Activated CD4-positive, alpha-beta T cell treated with anti-CD3 and anti-CD28 coated beads, Interleukin-2, amount 10 ng/mL, durations not matched to agents 7 days and 5 days (primary cell): ENCODE data around the gene IL17RA. TPM values are rescaled to one million over a fixed set of nuclear protein-coding genes. Genes with fewer than 3 reads are reported as not detected.

Source experiments
- CTCF ChIA-PET: fragments of 350-600 bp; sonication (Branson Sonifier 250); formaldehyde crosslinking; loops from one replicate; lab custom pipeline; 2021; ENCODE audit warnings: antibody characterized with exemption; lab: Charles Lee
- POLR2A ChIA-PET: fragments of 350-600 bp; sonication (Branson Sonifier 250); formaldehyde crosslinking; loops from one replicate; lab custom pipeline; 2021; ENCODE audit warnings: antibody characterized with exemption; lab: Charles Lee
- DNase-seq: peaks from one replicate; pipeline ENCODE4 v3.0.0-alpha.2; 2020
- H3K27ac Mint-ChIP-seq: one replicate; pipeline ENCODE4 v1.8.0; 2021; ENCODE audit warnings: mild to moderate bottlenecking, moderate library complexity, mixed read lengths
- H3K27me3 Mint-ChIP-seq: one replicate; pipeline ENCODE4 v1.8.0; 2021; ENCODE audit warnings: mixed read lengths
- H3K36me3 Mint-ChIP-seq: one replicate; pipeline ENCODE4 v1.8.0; 2021; ENCODE audit warnings: low read depth, mixed read lengths
- H3K4me1 Mint-ChIP-seq: one replicate; pipeline ENCODE4 v1.8.0; 2021; ENCODE audit warnings: mixed read lengths
- H3K4me3 Mint-ChIP-seq: one replicate; pipeline ENCODE4 v1.8.0; 2021; ENCODE audit warnings: mild to moderate bottlenecking, moderate library complexity, mixed read lengths
- H3K9me3 Mint-ChIP-seq: one replicate; pipeline ENCODE4 v1.8.0; 2021; ENCODE audit warnings: mixed read lengths
- total RNA-seq, 2 experiments: library from RNA; stranded (reverse); gene quantifications; one replicate each; pipeline ENCODE4 v1.2.3, GENCODE V29; 2021

IL17RA gene
- total RNA-seq, 2 experiments from 2014 or later: 53.6 to 55.9 TPM

GRCh38 chr22:17158176-17158567, 73.4 kb downstream of the IL17RA start:
- Mint-ChIP-seq H3K4me1 (peaks cover 35% of the 10 kb centered on the region), H3K27me3 (no peaks in the 10 kb centered on the region), H3K36me3 (peaks cover 9% of the 10 kb centered on the region), H3K27ac (peak overlapping the region; percentile 84), H3K4me3 (peak overlapping the region; percentile 78), H3K9me3 (no peaks in the 10 kb centered on the region)
- no peak for DNase-seq
- ChIA-PET CTCF (interaction anchor here (1.0 to 4.7 kb wide), 5 partner anchors 8 to 16 kb away, joined by 3 to 44 read pairs (median 7); no protein-coding TSS in a partner anchor), POLR2A (no interaction called here)

GRCh38 chr22:17158568-17159503, 74.0 kb downstream of the IL17RA start, which contains the start of gene HDHD5:
HDHD5 (minus strand) TSS chr22:17159277; CDS start chr22:17159251, 26 bp downstream.
- POLR2A ChIA-PET: no interaction called here

GRCh38 chr22:17159504-17159951, 74.7 kb downstream of the IL17RA start:
- Mint-ChIP-seq H3K9me3 (no peaks in the 10 kb centered on the region), H3K4me3 (peak overlapping the region; percentile 78), H3K27ac (peak overlapping the region; percentile 82), H3K36me3 (peaks cover 9% of the 10 kb centered on the region), H3K27me3 (no peaks in the 10 kb centered on the region), H3K4me1 (peaks cover 35% of the 10 kb centered on the region)
- ChIA-PET CTCF (interaction anchor here (4.7 kb wide), 1 partner anchor 12 kb away, joined by 44 read pairs; no protein-coding TSS in a partner anchor), POLR2A (no interaction called here)
- peak; percentile 40 for DNase-seq

More at GRCh38 chr22:17158568-17159503, 74.0 kb downstream of the IL17RA start, which contains the start of gene HDHD5:
- Mint-ChIP-seq H3K27ac (peak within 1 kb of the TSS; percentile 84), H3K27me3 (no peaks in the 10 kb centered on the region), H3K4me1 (peaks cover 35% of the 10 kb centered on the region), H3K9me3 (no peaks in the 10 kb centered on the region), H3K4me3 (peak within 1 kb of the TSS; percentile 78), H3K36me3 (peaks cover 9% of the 10 kb centered on the region)
- CTCF ChIA-PET: interaction anchor here (1.0 to 4.7 kb wide), 4 partner anchors 10 to 16 kb away, joined by 3 to 44 read pairs (median 6); no protein-coding TSS in a partner anchor
- DNase-seq: peak; percentile 88

GRCh38 chr22:17161991-17162390, 77.2 kb downstream of the IL17RA start:
- DNase-seq: no peak
- Mint-ChIP-seq H3K4me1 (peaks cover 18% of the 10 kb centered on the region), H3K27ac (no peak overlapping the region), H3K27me3 (no peaks in the 10 kb centered on the region), H3K9me3 (no peaks in the 10 kb centered on the region), H3K36me3 (peaks cover 3% of the 10 kb centered on the region), H3K4me3 (no peak overlapping the region)
- POLR2A ChIA-PET: no interaction called here
- CTCF ChIA-PET: interaction anchor here (0.6 to 4.7 kb wide), 3 partner anchors 10 to 47 kb away, joined by 3 to 44 read pairs (median 3); no protein-coding TSS in a partner anchor

GRCh38 chr22:17162731-17163130, 77.9 kb downstream of the IL17RA start:
- Mint-ChIP-seq H3K4me1 (peaks cover 13% of the 10 kb centered on the region), H3K4me3 (no peak overlapping the region), H3K9me3 (no peaks in the 10 kb centered on the region), H3K27ac (no peak overlapping the region), H3K27me3 (peaks cover 2% of the 10 kb centered on the region), H3K36me3 (peaks cover 3% of the 10 kb centered on the region)
- CTCF ChIA-PET: interaction anchor here (0.9 to 1.2 kb wide), 2 partner anchors 9 to 11 kb away, joined by 3 to 8 read pairs; no protein-coding TSS in a partner anchor
- DNase-seq: no peak
- POLR2A ChIA-PET: no interaction called here

GRCh38 chr22:17164392-17165024, 79.7 kb downstream of the IL17RA start:
- DNase-seq: no peak
- H3K36me3 Mint-ChIP-seq: no peaks in the 10 kb centered on the region
- peaks cover 6% of the 10 kb centered on the region for H3K4me1 Mint-ChIP-seq
- peaks cover 2% of the 10 kb centered on the region for H3K27me3 Mint-ChIP-seq
- ChIA-PET POLR2A (no interaction called here), CTCF (interaction anchor here (1.8 to 2.3 kb wide), 2 partner anchors 7 to 10 kb away, joined by 5 to 7 read pairs; no protein-coding TSS in a partner anchor)
- no peak overlapping the region for H3K27ac Mint-ChIP-seq
- no peak overlapping the region for H3K4me3 Mint-ChIP-seq
- H3K9me3 Mint-ChIP-seq: no peaks in the 10 kb centered on the region

Other genes starting within 250 kb of the IL17RA start
- not detected for gene GAB4, start 76.8 kb upstream of the IL17RA start, total RNA-seq
- under 1 TPM; 0.05 to 0.06 TPM for gene TMEM121B, start 36.4 kb downstream of the IL17RA start, total RNA-seq
- gene HDHD5, start 74.3 kb downstream of the IL17RA start, total RNA-seq: 10 to 100 TPM; 30.9 to 37.1 TPM
- gene ADA2, start 134.4 kb downstream of the IL17RA start, total RNA-seq: 100 to 1,000 TPM; 118 to 137 TPM